Neural cell (in vitro differentiated cells): ENCODE data around the gene PTPRB. TPM values are rescaled to one million over a fixed set of nuclear protein-coding genes. Genes with fewer than 3 reads are reported as not detected.

ENCODE experiments used
- H2AFZ ChIP-seq: fragments of 200-600, 300-800 bp; sonication (generic), shearing (Covaris generic); 2 replicates; pipeline ENCODE4 v1.6.0; 2014; ENCODE audit warnings: low read depth, mild to moderate bottlenecking, antibody characterized with exemption, low read length, moderate library complexity
- H3F3A ChIP-seq: fragments of 200-600 bp; shearing (Covaris generic); 2 replicates; pipeline ENCODE4 v1.6.1; 2016; ENCODE audit warnings: mild to moderate bottlenecking, moderate library complexity, mixed read lengths, antibody characterized with exemption, low read length; ENCODE audit not compliant: insufficient read depth, poor library complexity, severe bottlenecking
- H3K27ac ChIP-seq: fragments of 200-600, 300-800 bp; sonication (generic), shearing (Covaris generic); 2 replicates; pipeline ENCODE4 v1.5.1; 2014; ENCODE audit warnings: mild to moderate bottlenecking, low read length, moderate library complexity
- H3K27me3 ChIP-seq: fragments of 300-800, 200-600 bp; sonication (generic), shearing (Covaris generic); 2 replicates; pipeline ENCODE4 v1.6.0; 2014; ENCODE audit warnings: mild to moderate bottlenecking, low read depth, low read length, moderate library complexity; ENCODE audit not compliant: insufficient read depth
- H3K36me3 ChIP-seq: fragments of 300-800, 200-600 bp; sonication (generic), shearing (Covaris generic); 2 replicates; pipeline ENCODE4 v1.5.1; 2014; ENCODE audit warnings: mild to moderate bottlenecking, antibody characterized with exemption, low read length, moderate library complexity; ENCODE audit not compliant: insufficient read depth
- H3K4me2 ChIP-seq: fragments of 300-800, 200-600 bp; sonication (generic), shearing (Covaris generic); 2 replicates; pipeline ENCODE4 v1.6.0; 2014; ENCODE audit warnings: mild to moderate bottlenecking, low read length
- H3K4me3 ChIP-seq: fragments of 300-800, 200-600 bp; sonication (generic), shearing (Covaris generic); 2 replicates; pipeline ENCODE4 v1.5.1; 2014; ENCODE audit warnings: mild to moderate bottlenecking, low read length, moderate library complexity
- H3K79me2 ChIP-seq: fragments of 200-600 bp; shearing (Covaris generic); replicated peaks from 2 replicates; pipeline ENCODE4 v1.6.0; 2014; ENCODE audit warnings: mild to moderate bottlenecking, low read length, moderate library complexity; ENCODE audit not compliant: insufficient read depth
- H3K9ac ChIP-seq: fragments of 300-800, 200-600 bp; sonication (generic), shearing (Covaris generic); 2 replicates; pipeline ENCODE4 v1.6.1; 2016; ENCODE audit warnings: mild to moderate bottlenecking, low read length, mixed read lengths
- H3K9me2 ChIP-seq: fragments of 200-600 bp; shearing (Covaris generic); 2 replicates; pipeline ENCODE4 v1.6.1; 2016; ENCODE audit warnings: mild to moderate bottlenecking, low read length, mixed read lengths; ENCODE audit not compliant: insufficient read depth
- H3K9me3 ChIP-seq: fragments of 200-600, 300-800 bp; sonication (generic), shearing (Covaris generic); 2 replicates; pipeline ENCODE4 v1.6.1; 2016; ENCODE audit warnings: mild to moderate bottlenecking, mixed run types, low read length, moderate library complexity, mixed read lengths
- H4K20me1 ChIP-seq: fragments of 200-600 bp; shearing (Covaris generic); 2 replicates; pipeline ENCODE4 v1.6.1; 2016; ENCODE audit warnings: mild to moderate bottlenecking, mixed run types; ENCODE audit not compliant: insufficient read depth
- CTCF ChIP-seq: fragments of 450-650 bp; IDR thresholded peaks from 2 replicates; pipeline ENCODE4 v1.5.1; 2014; ENCODE audit warnings: antibody characterized with exemption, mild to moderate bottlenecking, moderate library complexity; ENCODE audit not compliant: poor library complexity, severe bottlenecking
- EP300 ChIP-seq: fragments of 450-650 bp; conservative IDR thresholded peaks from 2 replicates; pipeline ENCODE4 v1.6.1; 2014; ENCODE audit warnings: antibody characterized with exemption, mild to moderate bottlenecking, moderate library complexity; ENCODE audit not compliant: poor library complexity, severe bottlenecking
- EZH2 ChIP-seq: fragments of 200-600, 300-800 bp; shearing (Covaris generic), sonication (generic); IDR thresholded peaks from 2 replicates; pipeline ENCODE4 v1.6.1; 2014; ENCODE audit warnings: antibody characterized with exemption, low read length, borderline replicate concordance, mild to moderate bottlenecking; ENCODE audit not compliant: insufficient read depth, poor library complexity, severe bottlenecking
- MXI1 ChIP-seq: fragments of 450-650 bp; conservative IDR thresholded peaks from 2 replicates; pipeline ENCODE4 v1.6.1; 2014; ENCODE audit warnings: antibody characterized with exemption, mild to moderate bottlenecking; ENCODE audit not compliant: poor library complexity, severe bottlenecking
- POLR2AphosphoS5 ChIP-seq: IDR thresholded peaks from 2 replicates; pipeline ENCODE4 v1.6.1; 2012
- RAD21 ChIP-seq: fragments of 450-650 bp; conservative IDR thresholded peaks from 2 replicates; pipeline ENCODE4 v1.6.1; 2014; ENCODE audit warnings: antibody characterized with exemption, mild to moderate bottlenecking, moderate library complexity
- REST ChIP-seq: IDR thresholded peaks from 2 replicates; pipeline ENCODE4 v1.6.1; 2012; ENCODE audit warnings: borderline replicate concordance
- SMC3 ChIP-seq: fragments of 450-650 bp; conservative IDR thresholded peaks from 2 replicates; pipeline ENCODE4 v1.6.1; 2014; ENCODE audit warnings: antibody characterized with exemption, mild to moderate bottlenecking, moderate library complexity; ENCODE audit not compliant: poor library complexity
- TAF1 ChIP-seq: IDR thresholded peaks from 2 replicates; pipeline ENCODE4 v1.6.1; 2012; ENCODE audit warnings: low read depth
- polyA plus RNA-seq: library from polyadenylated mRNA; depleted of rRNA; stranded (reverse); fragments of >200 nt; gene quantifications from 2 replicates; pipeline ENCODE4 v1.2.3, GENCODE V29; 2014

The PTPRB gene
- polyA plus RNA-seq, 1 donor from 2014 or later: 0.26 TPM

GRCh38 chr12:70536650-70537049 is 100.6 kb downstream of the PTPRB start:
- H3K27ac ChIP-seq: no peak overlapping the region
- TF ChIP-seq SMC3: no peak
- TF ChIP-seq REST: no peak
- no peak for TF ChIP-seq EP300
- no peak for TF ChIP-seq RAD21
- TF ChIP-seq MXI1: no peak
- no peak for TF ChIP-seq POLR2AphosphoS5
- TF ChIP-seq EZH2: no peak
- TF ChIP-seq TAF1: no peak
- no peak for TF ChIP-seq CTCF
- no peak overlapping the region for H3K4me2 ChIP-seq
- no peak overlapping the region for H2AFZ ChIP-seq
- H3F3A ChIP-seq: no peaks in the 10 kb centered on the region
- H3K36me3 ChIP-seq: no peaks in the 10 kb centered on the region
- H3K4me3 ChIP-seq: no peak overlapping the region
- H3K79me2 ChIP-seq: no peaks in the 10 kb centered on the region
- H3K9me3 ChIP-seq: no peaks in the 10 kb centered on the region
- H3K9ac ChIP-seq: no peak overlapping the region
- no peaks in the 10 kb centered on the region for H3K27me3 ChIP-seq
- H4K20me1 ChIP-seq: no peaks in the 10 kb centered on the region
- H3K9me2 ChIP-seq: no peaks in the 10 kb centered on the region

- Histone ChIP-seq H3K4me3 (no peak overlapping the region), H3K4me2 (no peak overlapping the region), H3K27me3 (no peaks in the 10 kb centered on the region), H3K36me3 (no peaks in the 10 kb centered on the region), H3F3A (no peaks in the 10 kb centered on the region), H3K9me3 (no peaks in the 10 kb centered on the region), H3K79me2 (no peaks in the 10 kb centered on the region), H3K9ac (no peak overlapping the region), H3K9me2 (no peaks in the 10 kb centered on the region), H4K20me1 (no peaks in the 10 kb centered on the region), H2AFZ (no peak overlapping the region), H3K27ac (no peak overlapping the region)
- TF ChIP-seq MXI1 (no peak), RAD21 (no peak), TAF1 (no peak), SMC3 (no peak), REST (no peak), EZH2 (no peak), CTCF (no peak), EP300 (no peak), POLR2AphosphoS5 (no peak)
These were observed 101.3 kb downstream of the PTPRB start for GRCh38 chr12:70535896-70536374.
